Right lobe of liver (tissue), 4 donors: Measurements from ENCODE around the gene PLBD2.

Experiments used
- POLR2A ChIP-seq: fragments of 450-650 bp; IDR thresholded peaks from one replicate; pipeline ENCODE4 v1.6.1; 2017; ENCODE audit warnings: antibody characterized with exemption, mild to moderate bottlenecking
- TF ChIP-seq, protein P1 (sequence below), 4 donors: fragments of 200-600 bp in 3 of 4; fragments of 450-650 bp in 1 of 4; IDR thresholded peaks; one replicate each; pipeline versions ENCODE4 v1.5.1 to v1.8.0; 2016 to 2022; ENCODE audit warnings: antibody characterized with exemption in 4 of 4, mild to moderate bottlenecking in 2 of 4
- donor health status: DM: no; HTN: no; CAD: no.
- donor health status: DM: no; HTN: no; CAD: no.
- donor health status: DM: no; HTN: yes; CAD: no.

DNA sequence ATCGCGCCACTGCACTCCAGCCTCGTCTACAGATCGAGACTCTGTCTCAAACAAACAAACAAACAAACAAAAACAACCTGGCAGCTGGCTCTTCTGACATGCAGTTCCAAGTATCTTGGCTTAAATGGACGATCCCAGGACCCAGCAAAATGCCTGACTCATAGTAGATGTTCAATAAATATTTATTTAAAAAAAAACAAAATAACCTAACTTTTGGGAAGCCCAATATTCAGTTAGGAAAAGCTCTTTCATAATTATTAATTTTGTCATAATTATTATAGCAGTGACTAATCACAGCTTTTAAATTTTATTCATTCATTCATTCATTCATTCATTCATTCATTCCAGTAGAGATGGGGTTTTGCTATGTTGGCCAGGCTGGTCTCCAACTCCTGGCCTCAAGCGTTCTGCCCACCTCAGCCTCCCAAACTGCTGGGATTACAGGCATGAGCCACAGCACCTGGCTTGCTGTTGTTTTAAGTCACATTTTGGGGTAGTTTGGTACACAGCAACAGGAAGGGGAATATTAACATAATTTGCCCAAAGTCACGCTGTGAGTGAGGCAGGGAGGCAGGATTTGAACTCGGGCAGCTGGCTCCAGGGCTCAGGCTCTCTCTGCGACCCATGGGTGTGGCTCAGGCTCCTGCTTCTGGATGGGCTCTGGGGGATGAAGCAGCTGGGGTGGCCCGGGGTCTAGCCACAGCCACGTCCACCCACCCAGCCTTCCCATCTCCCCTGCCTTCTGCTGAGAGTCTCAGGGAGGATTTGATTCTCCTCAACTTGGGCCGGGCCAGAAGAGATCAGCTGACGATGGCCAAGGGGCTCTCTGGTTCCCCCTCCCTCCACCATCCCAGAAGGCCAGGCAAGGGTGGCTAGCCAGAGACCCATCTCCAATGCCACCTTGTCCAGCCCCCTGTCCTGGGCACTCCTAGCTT, 42.9 kb downstream of the PLBD2 start:
- TF ChIP-seq, protein P1, sequence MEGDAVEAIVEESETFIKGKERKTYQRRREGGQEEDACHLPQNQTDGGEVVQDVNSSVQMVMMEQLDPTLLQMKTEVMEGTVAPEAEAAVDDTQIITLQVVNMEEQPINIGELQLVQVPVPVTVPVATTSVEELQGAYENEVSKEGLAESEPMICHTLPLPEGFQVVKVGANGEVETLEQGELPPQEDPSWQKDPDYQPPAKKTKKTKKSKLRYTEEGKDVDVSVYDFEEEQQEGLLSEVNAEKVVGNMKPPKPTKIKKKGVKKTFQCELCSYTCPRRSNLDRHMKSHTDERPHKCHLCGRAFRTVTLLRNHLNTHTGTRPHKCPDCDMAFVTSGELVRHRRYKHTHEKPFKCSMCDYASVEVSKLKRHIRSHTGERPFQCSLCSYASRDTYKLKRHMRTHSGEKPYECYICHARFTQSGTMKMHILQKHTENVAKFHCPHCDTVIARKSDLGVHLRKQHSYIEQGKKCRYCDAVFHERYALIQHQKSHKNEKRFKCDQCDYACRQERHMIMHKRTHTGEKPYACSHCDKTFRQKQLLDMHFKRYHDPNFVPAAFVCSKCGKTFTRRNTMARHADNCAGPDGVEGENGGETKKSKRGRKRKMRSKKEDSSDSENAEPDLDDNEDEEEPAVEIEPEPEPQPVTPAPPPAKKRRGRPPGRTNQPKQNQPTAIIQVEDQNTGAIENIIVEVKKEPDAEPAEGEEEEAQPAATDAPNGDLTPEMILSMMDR (IDR thresholded peaks at IDR 0.05): no peak
- peak; percentile 31 for TF ChIP-seq POLR2A
